GM18519 (cell line): ENCODE data around the gene STX12.
"Not testable (repeated sequence)": the region's sequence is repeated elsewhere in the genome, so short reads cannot be mapped to it uniquely, and the experiment has no call there.

Experiments
- ATAC-seq: cut with Tn5 transposase; IDR thresholded peaks from one replicate; pipeline ENCODE4 v1.9.1; 2021; ENCODE audit warnings: mild to moderate bottlenecking, moderate library complexity; ENCODE audit not compliant: unreplicated experiment, low FRiP score

Gene STX12

GRCh38 chr1:27864264-27864895, 91.4 kb downstream of the STX12 start:
- no peak for ATAC-seq

DNA sequence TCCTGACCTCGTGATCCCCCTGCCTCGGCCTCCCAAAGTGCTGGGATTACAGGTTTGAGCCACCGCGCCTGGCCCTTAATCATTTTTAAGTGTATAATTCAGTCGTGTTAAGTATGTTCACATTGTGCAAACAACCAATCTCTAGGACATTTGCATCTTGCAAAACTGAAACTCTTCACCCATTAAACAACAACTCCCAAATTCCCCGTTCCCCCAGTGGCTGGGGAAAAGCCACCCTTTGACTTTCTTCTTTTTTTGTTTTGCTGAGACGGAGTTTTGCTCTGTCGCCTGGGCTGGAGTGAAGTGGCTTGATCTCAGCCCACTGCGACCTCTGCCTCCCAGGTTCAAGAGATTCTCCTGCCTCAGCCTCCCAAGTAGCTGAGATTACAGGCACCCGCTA, 92.8 kb downstream of the STX12 start:
- ATAC-seq: no peak

GRCh38 chr1:27868556-27868931, 95.5 kb downstream of the STX12 start:
- no peak for ATAC-seq

GRCh38 chr1:27868932-27869718, 96.1 kb downstream of the STX12 start:
- no peak for ATAC-seq

DNA sequence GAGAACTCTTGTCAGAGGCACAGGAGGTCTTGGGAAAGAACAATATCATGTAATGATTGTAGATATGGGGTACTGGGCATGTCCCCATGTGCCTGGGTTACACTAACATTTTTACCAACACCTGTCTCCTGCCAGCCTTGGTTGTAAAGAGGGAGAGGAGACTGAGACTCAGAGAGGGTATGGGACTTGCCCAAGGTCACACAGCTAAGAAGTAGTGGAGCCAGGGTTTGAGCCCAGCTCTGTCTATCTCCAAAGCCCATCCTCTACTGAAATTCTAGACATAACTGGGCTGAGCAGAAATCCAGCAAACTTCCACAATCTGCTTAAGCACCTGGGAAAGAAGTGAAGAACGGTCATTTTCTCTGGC, 96.7 kb downstream of the STX12 start:
- no peak for ATAC-seq

DNA sequence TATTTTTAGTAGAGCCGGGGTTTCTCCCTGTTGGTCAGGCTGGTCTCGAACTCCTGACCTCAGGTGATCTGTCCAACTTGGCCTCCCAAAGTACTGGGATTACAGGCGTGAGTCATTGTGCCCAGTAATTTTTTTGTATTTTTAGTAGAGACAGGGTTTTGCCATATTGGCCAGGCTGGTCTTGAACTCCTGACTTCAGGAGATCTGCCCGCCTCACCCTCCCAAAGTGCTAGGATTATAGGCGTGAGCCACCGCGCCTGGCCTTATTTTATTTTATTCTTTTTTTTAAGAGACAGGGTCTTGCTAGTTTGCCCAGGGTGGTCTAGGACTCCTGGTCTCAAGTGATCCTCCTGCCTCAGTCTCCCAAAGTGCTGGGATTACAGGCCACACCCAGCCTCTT, 98.1 kb downstream of the STX12 start:
- not testable (repeated sequence) for ATAC-seq

- ATAC-seq: no peak
Observed at GRCh38 chr1:27872059-27872801, 99.2 kb downstream of the STX12 start, which contains the start of gene THEMIS2. Gene THEMIS2 (plus strand): TSS chr1:27872544. CDS start chr1:27872572, 28 bp downstream.

- no peak for ATAC-seq
Observed at GRCh38 chr1:27872802-27873551, 100.0 kb downstream of the STX12 start.

DNA sequence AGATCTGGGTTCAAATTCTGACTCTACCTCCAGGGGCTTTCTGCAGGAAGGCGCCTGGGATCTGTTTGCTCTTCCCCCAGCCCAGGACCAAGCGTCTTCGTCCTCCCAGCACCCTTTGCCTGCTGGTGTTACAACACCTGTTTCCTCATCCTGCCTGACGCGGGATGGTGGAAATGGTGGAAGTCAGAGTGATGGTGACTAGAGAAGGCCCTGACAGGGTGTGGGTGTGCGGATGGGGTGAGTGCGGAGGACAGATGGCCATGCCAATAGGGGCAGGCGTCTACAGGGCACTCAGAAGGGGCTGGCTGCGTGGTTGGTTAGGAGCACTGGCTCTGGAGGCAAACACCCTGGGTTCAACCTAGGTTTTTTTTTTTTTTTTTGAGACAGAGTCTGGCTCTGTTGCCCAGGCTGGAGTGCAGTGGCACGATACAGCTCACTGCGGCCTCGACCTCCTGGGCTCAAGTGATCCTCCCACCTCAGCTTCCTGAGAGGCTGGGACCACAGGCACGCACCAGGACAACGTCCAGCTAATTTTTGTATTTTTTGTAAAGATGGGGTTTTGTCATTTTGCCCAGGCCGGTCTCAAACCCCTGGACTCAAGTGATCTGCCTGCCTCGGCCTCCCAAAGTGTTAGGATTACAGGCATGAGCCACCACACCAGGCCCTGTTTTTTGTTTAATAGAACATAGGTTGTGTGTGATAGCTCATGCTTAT, 100.8 kb downstream of the STX12 start:
- no peak for ATAC-seq
